Measurements from ENCODE around the gene STK4. TPM values are rescaled to one million over a fixed set of nuclear protein-coding genes. Genes with fewer than 3 reads are reported as not detected.

STK4 gene
- total and polyA plus RNA-seq, 2 of the 8 experiments (the other 6 are each of a cell fraction or from before 2014, with no cell fraction given): 12.0 to 34.3 TPM

DNA sequence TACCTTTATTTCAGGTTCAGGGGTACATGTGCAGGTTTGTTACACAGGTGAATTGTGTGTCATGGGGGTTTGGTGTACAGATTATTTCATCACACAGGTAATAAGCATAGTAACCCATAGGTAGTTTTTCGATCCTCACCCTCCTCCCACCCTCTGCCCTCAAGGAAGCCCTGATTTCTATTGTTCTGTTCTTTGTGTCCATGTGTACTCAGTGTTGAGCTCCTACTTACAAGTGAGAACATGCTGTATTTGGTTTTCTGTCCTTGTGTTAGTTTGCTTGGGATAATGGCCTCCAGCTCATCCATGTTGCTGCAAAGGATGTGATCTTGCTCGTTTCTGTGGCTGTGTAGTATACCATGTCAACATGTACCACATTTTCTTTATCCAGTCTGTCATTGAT, 66.0 kb downstream of the STK4 start (continued):
- TF ChIP-seq, protein P1, sequence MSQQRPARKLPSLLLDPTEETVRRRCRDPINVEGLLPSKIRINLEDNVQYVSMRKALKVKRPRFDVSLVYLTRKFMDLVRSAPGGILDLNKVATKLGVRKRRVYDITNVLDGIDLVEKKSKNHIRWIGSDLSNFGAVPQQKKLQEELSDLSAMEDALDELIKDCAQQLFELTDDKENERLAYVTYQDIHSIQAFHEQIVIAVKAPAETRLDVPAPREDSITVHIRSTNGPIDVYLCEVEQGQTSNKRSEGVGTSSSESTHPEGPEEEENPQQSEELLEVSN (IDR thresholded peaks at IDR 0.05): no peak
- no peak for TF ChIP-seq RFX5 (IDR thresholded peaks at IDR 0.05; ENCODE audit: borderline replicate concordance, low read depth, low read length)
- no peak for TF ChIP-seq CTBP2 (IDR thresholded peaks at IDR 0.05; ENCODE audit: borderline replicate concordance, insufficient read depth, insufficient read length, low read length)
- TF ChIP-seq JUND (IDR thresholded peaks at IDR 0.05; ENCODE audit: low read length): no peak

Data from H1 (cell line).